ENCODE measurements around the gene SERPIND1.

DNA sequence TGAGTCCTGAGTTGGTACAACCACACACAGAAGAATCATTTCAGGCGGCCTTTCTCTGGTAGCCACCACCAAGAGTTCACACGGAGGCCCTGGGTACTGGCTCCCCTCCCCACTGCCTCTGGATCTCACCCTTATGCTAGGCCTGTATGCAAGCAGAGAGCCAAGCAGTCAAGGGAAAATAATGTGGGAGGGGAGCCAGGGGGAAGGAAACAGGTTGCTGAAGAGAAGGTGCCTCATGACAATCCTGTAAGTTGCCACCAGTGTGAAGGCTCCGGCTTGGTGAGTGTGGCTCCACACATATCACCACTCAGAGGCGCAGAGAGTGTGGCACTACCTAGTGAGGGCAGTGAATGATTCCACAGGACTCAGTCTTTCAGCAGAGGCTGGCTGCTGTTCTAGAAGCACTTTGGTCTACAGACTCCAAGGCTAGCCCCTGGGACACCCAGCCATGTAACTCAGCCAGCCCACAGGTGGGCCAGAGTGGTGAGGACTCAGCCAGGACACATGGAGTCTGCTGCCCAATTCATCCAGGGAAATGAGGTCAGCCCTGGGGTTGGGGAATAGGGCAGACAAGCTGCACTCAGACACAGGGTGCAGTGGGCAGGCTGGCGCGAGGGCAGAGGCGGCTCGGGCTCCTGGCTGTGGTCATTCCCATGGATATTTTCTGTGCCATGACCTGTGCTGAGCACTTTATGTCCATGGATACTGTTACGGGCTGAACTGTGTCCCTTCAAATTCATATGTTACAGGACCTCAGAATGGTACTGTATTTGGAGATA lies 49.0 kb upstream of the SERPIND1 start:
- TF ChIP-seq ZBED1 (IDR thresholded peaks at IDR 0.05; ENCODE audit: borderline replicate concordance), result no peak
- TF ChIP-seq, protein P1, sequence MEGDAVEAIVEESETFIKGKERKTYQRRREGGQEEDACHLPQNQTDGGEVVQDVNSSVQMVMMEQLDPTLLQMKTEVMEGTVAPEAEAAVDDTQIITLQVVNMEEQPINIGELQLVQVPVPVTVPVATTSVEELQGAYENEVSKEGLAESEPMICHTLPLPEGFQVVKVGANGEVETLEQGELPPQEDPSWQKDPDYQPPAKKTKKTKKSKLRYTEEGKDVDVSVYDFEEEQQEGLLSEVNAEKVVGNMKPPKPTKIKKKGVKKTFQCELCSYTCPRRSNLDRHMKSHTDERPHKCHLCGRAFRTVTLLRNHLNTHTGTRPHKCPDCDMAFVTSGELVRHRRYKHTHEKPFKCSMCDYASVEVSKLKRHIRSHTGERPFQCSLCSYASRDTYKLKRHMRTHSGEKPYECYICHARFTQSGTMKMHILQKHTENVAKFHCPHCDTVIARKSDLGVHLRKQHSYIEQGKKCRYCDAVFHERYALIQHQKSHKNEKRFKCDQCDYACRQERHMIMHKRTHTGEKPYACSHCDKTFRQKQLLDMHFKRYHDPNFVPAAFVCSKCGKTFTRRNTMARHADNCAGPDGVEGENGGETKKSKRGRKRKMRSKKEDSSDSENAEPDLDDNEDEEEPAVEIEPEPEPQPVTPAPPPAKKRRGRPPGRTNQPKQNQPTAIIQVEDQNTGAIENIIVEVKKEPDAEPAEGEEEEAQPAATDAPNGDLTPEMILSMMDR (IDR thresholded peaks at IDR 0.05 in 2 of 3, conservative IDR thresholded peaks at IDR 0.05 in 1 of 3; ENCODE audit: control insufficient read depth in 2 of 3, extremely low read depth in 1 of 3, insufficient read depth in 1 of 3, low read depth in 3 of 3, low read length in 3 of 3), result no peak
- no peak for TF ChIP-seq POLR2A (IDR thresholded peaks at IDR 0.05; ENCODE audit: low read depth, low read length)
- TF ChIP-seq MTA2 (IDR thresholded peaks at IDR 0.05; ENCODE audit: low read depth), result no peak
- no peak for TF ChIP-seq SP1 (IDR thresholded peaks at IDR 0.05; ENCODE audit: low read depth, low read length)
- TF ChIP-seq, protein P2, sequence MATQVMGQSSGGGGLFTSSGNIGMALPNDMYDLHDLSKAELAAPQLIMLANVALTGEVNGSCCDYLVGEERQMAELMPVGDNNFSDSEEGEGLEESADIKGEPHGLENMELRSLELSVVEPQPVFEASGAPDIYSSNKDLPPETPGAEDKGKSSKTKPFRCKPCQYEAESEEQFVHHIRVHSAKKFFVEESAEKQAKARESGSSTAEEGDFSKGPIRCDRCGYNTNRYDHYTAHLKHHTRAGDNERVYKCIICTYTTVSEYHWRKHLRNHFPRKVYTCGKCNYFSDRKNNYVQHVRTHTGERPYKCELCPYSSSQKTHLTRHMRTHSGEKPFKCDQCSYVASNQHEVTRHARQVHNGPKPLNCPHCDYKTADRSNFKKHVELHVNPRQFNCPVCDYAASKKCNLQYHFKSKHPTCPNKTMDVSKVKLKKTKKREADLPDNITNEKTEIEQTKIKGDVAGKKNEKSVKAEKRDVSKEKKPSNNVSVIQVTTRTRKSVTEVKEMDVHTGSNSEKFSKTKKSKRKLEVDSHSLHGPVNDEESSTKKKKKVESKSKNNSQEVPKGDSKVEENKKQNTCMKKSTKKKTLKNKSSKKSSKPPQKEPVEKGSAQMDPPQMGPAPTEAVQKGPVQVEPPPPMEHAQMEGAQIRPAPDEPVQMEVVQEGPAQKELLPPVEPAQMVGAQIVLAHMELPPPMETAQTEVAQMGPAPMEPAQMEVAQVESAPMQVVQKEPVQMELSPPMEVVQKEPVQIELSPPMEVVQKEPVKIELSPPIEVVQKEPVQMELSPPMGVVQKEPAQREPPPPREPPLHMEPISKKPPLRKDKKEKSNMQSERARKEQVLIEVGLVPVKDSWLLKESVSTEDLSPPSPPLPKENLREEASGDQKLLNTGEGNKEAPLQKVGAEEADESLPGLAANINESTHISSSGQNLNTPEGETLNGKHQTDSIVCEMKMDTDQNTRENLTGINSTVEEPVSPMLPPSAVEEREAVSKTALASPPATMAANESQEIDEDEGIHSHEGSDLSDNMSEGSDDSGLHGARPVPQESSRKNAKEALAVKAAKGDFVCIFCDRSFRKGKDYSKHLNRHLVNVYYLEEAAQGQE (IDR thresholded peaks at IDR 0.05; ENCODE audit: low read depth, low read length), result no peak
- TF ChIP-seq TCF3 (IDR thresholded peaks at IDR 0.05; ENCODE audit: borderline replicate concordance, insufficient read depth, low read depth, low read length), result no peak
- no peak for TF ChIP-seq SUZ12 (IDR thresholded peaks at IDR 0.05; ENCODE audit: unreplicated experiment)
- no peak for TF ChIP-seq EP300 (IDR thresholded peaks at IDR 0.05; ENCODE audit: borderline replicate concordance in 1 of 2, control insufficient read depth in 1 of 2, low read depth in 2 of 2, low read length in 2 of 2)
- no peak for TF ChIP-seq TCF12 (IDR thresholded peaks at IDR 0.05; ENCODE audit: low read depth, low read length)
- no peak for TF ChIP-seq EGR1 (IDR thresholded peaks at IDR 0.05; ENCODE audit: borderline replicate concordance in 1 of 2, low read depth in 2 of 2, low read length in 2 of 2)
- TF ChIP-seq JUND (IDR thresholded peaks at IDR 0.05; ENCODE audit: low read depth, low read length), result no peak
- no peak for TF ChIP-seq ESRRA (IDR thresholded peaks at IDR 0.05; ENCODE audit: low read length)

Data from GM12878 (cell line).